AG09319 (cell line): Measurements from ENCODE around the gene CNTN4.

Experiments
- DNase-seq: peaks from one replicate; pipeline ENCODE4 v3.0.0-alpha.2; 2010; ENCODE audit warnings: low read depth; ENCODE audit errors: extremely low read depth
- CTCF ChIP-seq: IDR thresholded peaks from 2 replicates; pipeline ENCODE4 v1.5.1; 2011; ENCODE audit warnings: low read depth, mild to moderate bottlenecking, inconsistent platforms, low read length, moderate library complexity

Gene CNTN4

GRCh38 chr3:2092758-2093157, 5.9 kb upstream of the CNTN4 start:
- no peak for TF ChIP-seq CTCF
- no peak for DNase-seq

GRCh38 chr3:2094941-2095340, 3.7 kb upstream of the CNTN4 start:
- no peak for TF ChIP-seq CTCF
- no peak for DNase-seq

GRCh38 chr3:2096216-2096615, 2.5 kb upstream of the CNTN4 start:
- no peak for TF ChIP-seq CTCF
- DNase-seq: no peak

GRCh38 chr3:2097641-2098191, 950 bp upstream of the CNTN4 start:
- DNase-seq: no peak
- no peak for TF ChIP-seq CTCF

- TF ChIP-seq CTCF: no peak
- no peak for DNase-seq
These were observed 484 bp downstream of the CNTN4 start for GRCh38 chr3:2099028-2099671.

- TF ChIP-seq CTCF: no peak
- DNase-seq: no peak
These were observed 1.1 kb downstream of the CNTN4 start for GRCh38 chr3:2099779-2100191.

- no peak for DNase-seq
- TF ChIP-seq CTCF: no peak
These were observed 7.8 kb downstream of the CNTN4 start for GRCh38 chr3:2106438-2106837.
